HCT116 (cell line): ENCODE measurements around the gene ATG5. TPM values are rescaled to one million over a fixed set of nuclear protein-coding genes. Genes with fewer than 3 reads are reported as not detected.

Experiments
- ATAC-seq: fragments of 200-7000 bp; cut with Tn5 transposase; 2 replicates; pipeline ENCODE4 v1.9.1; 2020; ENCODE audit warnings: mild to moderate bottlenecking, moderate library complexity
- BruUV-seq: library from RNA; stranded (reverse); fragments of 400-500 nt; replicated peaks from 2 replicates; lab custom pipeline; 2021; lab: Mats Ljungman, UMichigan
- CTCF ChIA-PET: fragments of 300-600 bp; sonication (Branson Sonifier 250); formaldehyde crosslinking; loops from one replicate; lab custom pipeline; 2021; ENCODE audit warnings: antibody characterized with exemption; lab: Charles Lee
- POLR2A ChIA-PET: fragments of 300-600, 350-600 bp; sonication (Branson Sonifier 250); formaldehyde crosslinking; loops from one replicate; lab custom pipeline; 2021; ENCODE audit warnings: antibody characterized with exemption; lab: Charles Lee
- RAD21 ChIA-PET, 2 experiments: fragments of 300-600 bp; sonication (Branson Sonifier 250); formaldehyde crosslinking; loops; one replicate each; lab custom pipeline; 2023; ENCODE audit warnings: low total read pairs in 2 of 2; ENCODE audit not compliant: uncharacterized antibody in 2 of 2, unreplicated experiment in 2 of 2, low non-redundant PET in 1 of 2; lab: Charles Lee
- DNase-seq: peaks from one replicate; pipeline ENCODE4 v3.0.0-alpha.2; 2010; ENCODE audit warnings: low read depth, low spot score
- H2AFZ ChIP-seq: fragments of 200-600 bp; shearing (Covaris generic), sonication (generic); 2 replicates; pipeline ENCODE4 v1.6.1; 2017; ENCODE audit warnings: low read depth, mixed run types, mixed read lengths, antibody characterized with exemption, low read length; ENCODE audit not compliant: poor library complexity, severe bottlenecking
- H3K27ac ChIP-seq: 2 replicates; pipeline ENCODE4 v1.5.1; 2012; ENCODE audit warnings: low read depth, low read length
- H3K27me3 ChIP-seq: fragments of 200-600 bp; sonication (generic); 2 replicates; pipeline ENCODE4 v1.6.1; 2016; ENCODE audit warnings: mixed run types, low read length, mixed read lengths; ENCODE audit not compliant: insufficient read depth
- H3K36me3 ChIP-seq, 2 experiments: fragments of 200-500 bp in 1 of 2; fragments of 200-600 bp in 1 of 2; sonication (Bioruptor generic) in 1 of 2; sonication (generic) in 1 of 2; 2 replicates each; pipeline versions ENCODE4 v1.5.1 to v1.6.1; 2014 to 2016; ENCODE audit warnings: low read length in 2 of 2, inconsistent platforms in 1 of 2, mixed read lengths in 1 of 2, mixed run types in 1 of 2; ENCODE audit not compliant: insufficient read depth in 2 of 2, control insufficient read depth in 1 of 2
- H3K4me1 ChIP-seq, 2 experiments: fragments of 200-600 bp in 1 of 2; sonication (generic) in 1 of 2; 2 replicates each; pipeline versions ENCODE4 v1.5.1 to v1.6.1; 2012 to 2017; ENCODE audit warnings: low read length in 2 of 2, inconsistent platforms in 1 of 2, mild to moderate bottlenecking in 1 of 2, mixed read lengths in 1 of 2, mixed run types in 1 of 2, moderate library complexity in 1 of 2; ENCODE audit not compliant: insufficient read depth in 2 of 2, control insufficient read depth in 1 of 2
- H3K4me2 ChIP-seq: fragments of 200-600 bp; sonication (generic); 2 replicates; pipeline ENCODE4 v1.6.1; 2017; ENCODE audit warnings: mixed run types, low read length, mixed read lengths
- H3K4me3 ChIP-seq, 2 experiments: fragments of 200-600 bp in 1 of 2; sonication (generic) in 1 of 2; replicated peaks in 1 of 2; 2 replicates each; pipeline ENCODE4 v1.5.1; 2011 to 2016; ENCODE audit warnings: low read length in 2 of 2, control low read depth in 1 of 2, low read depth in 1 of 2, mild to moderate bottlenecking in 1 of 2, mixed read lengths in 1 of 2, mixed run types in 1 of 2
- H3K79me2 ChIP-seq: fragments of 200-600 bp; sonication (generic); 2 replicates; pipeline ENCODE4 v1.6.1; 2017; ENCODE audit warnings: mild to moderate bottlenecking, mixed run types, low read length, moderate library complexity, mixed read lengths; ENCODE audit not compliant: insufficient read depth
- H3K9ac ChIP-seq: fragments of 200-600 bp; sonication (generic); 2 replicates; pipeline ENCODE4 v1.6.1; 2016; ENCODE audit warnings: low read length, mixed read lengths
- H3K9me2 ChIP-seq: fragments of 200-600 bp; sonication (generic), shearing (Covaris generic); 2 replicates; pipeline ENCODE4 v1.6.1; 2017; ENCODE audit warnings: mixed run types, mild to moderate bottlenecking, moderate library complexity; ENCODE audit not compliant: insufficient read depth
- H3K9me3 ChIP-seq, 2 experiments: fragments of 200-500 bp in 1 of 2; fragments of 200-600 bp in 1 of 2; sonication (Bioruptor generic) in 1 of 2; sonication (generic) in 1 of 2; 2 replicates each; pipeline ENCODE4 v1.6.1; 2014 to 2017; ENCODE audit warnings: low read length in 2 of 2, mixed read lengths in 2 of 2, inconsistent platforms in 1 of 2, low read depth in 1 of 2, mild to moderate bottlenecking in 1 of 2, mixed run types in 1 of 2, moderate library complexity in 1 of 2; ENCODE audit not compliant: control insufficient read depth in 1 of 2, insufficient read depth in 1 of 2
- H4K20me1 ChIP-seq: fragments of 200-600 bp; sonication (generic), shearing (Covaris generic); 2 replicates; pipeline ENCODE4 v1.6.1; 2017; ENCODE audit warnings: mixed run types, mild to moderate bottlenecking, moderate library complexity; ENCODE audit not compliant: insufficient read depth
- ATF3 ChIP-seq: IDR thresholded peaks from 2 replicates; pipeline ENCODE4 v1.6.1; 2012
- CBX3 ChIP-seq: IDR thresholded peaks from 2 replicates; pipeline ENCODE4 v1.6.1; 2012; ENCODE audit warnings: low read depth
- ELF1 ChIP-seq: IDR thresholded peaks from 2 replicates; pipeline ENCODE4 v1.6.1; 2012; ENCODE audit warnings: low read depth, borderline replicate concordance
- EZH2 ChIP-seq: fragments of 200-600 bp; sonication (generic); IDR thresholded peaks from 2 replicates; pipeline ENCODE4 v1.6.1; 2017; ENCODE audit warnings: antibody characterized with exemption, mixed run types
- JUND ChIP-seq: IDR thresholded peaks from 2 replicates; pipeline ENCODE4 v1.6.1; 2012
- MAX ChIP-seq: IDR thresholded peaks from 2 replicates; pipeline ENCODE4 v1.6.1; 2012
- POLR2AphosphoS5 ChIP-seq: IDR thresholded peaks from 2 replicates; pipeline ENCODE4 v1.6.1; 2011; ENCODE audit warnings: mild to moderate bottlenecking, low read depth, low read length, moderate library complexity
- RAD21 ChIP-seq: IDR thresholded peaks from 2 replicates; pipeline ENCODE4 v1.6.1; 2012; ENCODE audit warnings: low read depth, mild to moderate bottlenecking
- REST ChIP-seq: IDR thresholded peaks from 2 replicates; pipeline ENCODE4 v1.6.1; 2012; ENCODE audit warnings: low read depth
- SRF ChIP-seq: IDR thresholded peaks from 2 replicates; pipeline ENCODE4 v1.6.1; 2012; ENCODE audit warnings: low read depth
- YY1 ChIP-seq: IDR thresholded peaks from 2 replicates; pipeline ENCODE4 v1.6.1; 2011; ENCODE audit warnings: low read length, low read depth, moderate library complexity, mild to moderate bottlenecking; ENCODE audit not compliant: insufficient replicate concordance; ENCODE audit errors: extremely low read depth
- ZFX ChIP-seq: fragments of 450-650 bp; IDR thresholded peaks from 2 replicates; pipeline ENCODE4 v1.6.1; 2017
- intact Hi-C: fragments of 100-400 bp; cut with micrococcal nuclease; formaldehyde crosslinking; loops from 2 replicates; pipeline ENCODE4 v1.10.0; 2022
- total RNA-seq: library from RNA; stranded (reverse); gene quantifications from one replicate; pipeline ENCODE4 v1.2.1, GENCODE V29; 2021; ENCODE audit not compliant: unreplicated experiment

The ATG5 gene
- total RNA-seq, 1 experiment from 2014 or later, result 39.6 TPM

GRCh38 chr6:106142876-106143431 is 182.6 kb downstream of the ATG5 start:
- TF ChIP-seq SRF (no peak), ZFX (no peak), CBX3 (no peak), YY1 (no peak), MAX (no peak), ATF3 (no peak), EZH2 (no peak), JUND (no peak), POLR2AphosphoS5 (no peak), ELF1 (no peak), RAD21 (no peak), REST (no peak)
- TF ChIP-seq, all 23 proteins: peak for 0
- H3K9me3 ChIP-seq, result no peaks in the 10 kb centered on the region
- no peak for DNase-seq
- ChIA-PET POLR2A (no interaction called here), RAD21 (no interaction called here), CTCF (no interaction called here)
- no peaks in the 10 kb centered on the region for H4K20me1 ChIP-seq
- H3K4me3 ChIP-seq, result no peak overlapping the region
- H3K36me3 ChIP-seq, result no peaks in the 10 kb centered on the region
- H3K27ac ChIP-seq, result no peak overlapping the region
- H3K9ac ChIP-seq, result no peak overlapping the region
- H3K9me2 ChIP-seq, result no peaks in the 10 kb centered on the region
- intact Hi-C loops, result no loop called here
- no peaks in the 10 kb centered on the region for H3K79me2 ChIP-seq
- ATAC-seq, result no peak
- H3K27me3 ChIP-seq, result no peaks in the 10 kb centered on the region
- no TSS peak for BruUV-seq
- H3K4me2 ChIP-seq, result no peak overlapping the region
- H3K4me1 ChIP-seq, result peaks cover 19 to 45% of the 10 kb centered on the region in 2 experiments; a peak in 3 of 4 replicates
- no peak overlapping the region for H2AFZ ChIP-seq
